GM12873 (cell line): Measurements from ENCODE around the gene PPP2R3B.

Experiments used
- CTCF ChIP-seq: IDR thresholded peaks from 2 replicates; pipeline ENCODE4 v1.5.1; 2012; ENCODE audit warnings: low read depth, mild to moderate bottlenecking, moderate library complexity, low read length, control low read depth; ENCODE audit not compliant: insufficient read depth; ENCODE audit errors: missing control alignments

PPP2R3B gene

GRCh38 chrX:418927-419729, 32.4 kb upstream of the PPP2R3B start:
- TF ChIP-seq CTCF = no peak

GRCh38 chrX:413322-414201, 26.9 kb upstream of the PPP2R3B start:
- TF ChIP-seq CTCF = no peak

- no peak for TF ChIP-seq CTCF
Observed at GRCh38 chrX:410296-410695, 23.6 kb upstream of the PPP2R3B start.

- no peak for TF ChIP-seq CTCF
Observed at GRCh38 chrX:405149-405548, 18.4 kb upstream of the PPP2R3B start.

GRCh38 chrX:404656-405055, 17.9 kb upstream of the PPP2R3B start:
- TF ChIP-seq CTCF = no peak

GRCh38 chrX:402857-403256, 16.1 kb upstream of the PPP2R3B start:
- no peak for TF ChIP-seq CTCF

GRCh38 chrX:400258-400657, 13.6 kb upstream of the PPP2R3B start:
- no peak for TF ChIP-seq CTCF
